HG02852 (cell line): Measurements from ENCODE around the gene PLIN1.

Experiments
- ATAC-seq: cut with Tn5 transposase; IDR thresholded peaks from one replicate; pipeline ENCODE4 v1.9.1; 2021; ENCODE audit warnings: mild to moderate bottlenecking, moderate library complexity; ENCODE audit not compliant: unreplicated experiment

Gene PLIN1

GRCh38 chr15:89654847-89655805, 24.0 kb downstream of the PLIN1 start, which contains the start of gene KIF7:
KIF7 (minus strand) TSS chr15:89655467; CDS start chr15:89652930, 2,537 bp downstream.
- ATAC-seq: no peak

GRCh38 chr15:89654301-89654761, 24.8 kb downstream of the PLIN1 start:
- ATAC-seq: no peak

- ATAC-seq: no peak
Observed at GRCh38 chr15:89653578-89653977, 25.6 kb downstream of the PLIN1 start.

GRCh38 chr15:89652666-89653065, 26.5 kb downstream of the PLIN1 start:
- ATAC-seq: no peak

- no peak for ATAC-seq
Observed at GRCh38 chr15:89652131-89652530, 27.0 kb downstream of the PLIN1 start.

- ATAC-seq: no peak
Observed at GRCh38 chr15:89649716-89650115, 29.5 kb downstream of the PLIN1 start.

- no peak for ATAC-seq
Observed at GRCh38 chr15:89649013-89649625, 30.0 kb downstream of the PLIN1 start.

GRCh38 chr15:89648106-89649012, 30.8 kb downstream of the PLIN1 start:
- ATAC-seq: no peak

GRCh38 chr15:89647191-89647851, 31.8 kb downstream of the PLIN1 start:
- no peak for ATAC-seq

GRCh38 chr15:89646416-89647141, 32.6 kb downstream of the PLIN1 start:
- ATAC-seq: no peak

- no peak for ATAC-seq
Observed at GRCh38 chr15:89645680-89646079, 33.5 kb downstream of the PLIN1 start.

- no peak for ATAC-seq
Observed at GRCh38 chr15:89642106-89642505, 37.1 kb downstream of the PLIN1 start.

- no peak for ATAC-seq
Observed at GRCh38 chr15:89641053-89641452, 38.1 kb downstream of the PLIN1 start.

GRCh38 chr15:89640245-89640644, 38.9 kb downstream of the PLIN1 start:
- no peak for ATAC-seq

- no peak for ATAC-seq
Observed at GRCh38 chr15:89633585-89633984, 45.6 kb downstream of the PLIN1 start.

- ATAC-seq: no peak
Observed at GRCh38 chr15:89632563-89633430, 46.4 kb downstream of the PLIN1 start.

GRCh38 chr15:89631902-89632264, 47.3 kb downstream of the PLIN1 start:
- no peak for ATAC-seq

GRCh38 chr15:89630974-89631901, 47.9 kb downstream of the PLIN1 start:
- no peak for ATAC-seq
